ENCODE data around the gene PCCA.
"Not testable (repeated sequence)": the region's sequence is repeated elsewhere in the genome, so short reads cannot be mapped to it uniquely, and the experiment has no call there.

The PCCA gene

DNA sequence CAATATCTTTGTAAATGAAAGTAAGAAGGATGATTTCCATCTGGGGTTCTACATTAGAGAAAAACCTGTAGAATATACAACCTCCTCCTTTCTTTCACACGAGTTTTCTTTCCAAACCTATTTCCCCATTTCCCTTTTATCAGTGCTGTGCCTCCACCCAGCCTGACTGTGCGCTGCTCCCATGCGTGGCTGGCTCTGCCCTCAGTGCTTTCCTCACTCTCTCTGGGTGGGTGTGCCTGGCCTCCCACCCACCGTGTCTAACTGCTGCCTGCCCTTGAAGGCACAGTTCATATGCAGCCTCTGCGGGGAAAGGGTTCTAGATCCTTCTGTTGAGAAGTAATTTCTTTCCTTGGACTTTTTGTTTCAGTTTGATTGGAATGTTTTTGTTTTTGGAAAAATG lies 70.7 kb downstream of the PCCA start:
- TF ChIP-seq, protein P1, sequence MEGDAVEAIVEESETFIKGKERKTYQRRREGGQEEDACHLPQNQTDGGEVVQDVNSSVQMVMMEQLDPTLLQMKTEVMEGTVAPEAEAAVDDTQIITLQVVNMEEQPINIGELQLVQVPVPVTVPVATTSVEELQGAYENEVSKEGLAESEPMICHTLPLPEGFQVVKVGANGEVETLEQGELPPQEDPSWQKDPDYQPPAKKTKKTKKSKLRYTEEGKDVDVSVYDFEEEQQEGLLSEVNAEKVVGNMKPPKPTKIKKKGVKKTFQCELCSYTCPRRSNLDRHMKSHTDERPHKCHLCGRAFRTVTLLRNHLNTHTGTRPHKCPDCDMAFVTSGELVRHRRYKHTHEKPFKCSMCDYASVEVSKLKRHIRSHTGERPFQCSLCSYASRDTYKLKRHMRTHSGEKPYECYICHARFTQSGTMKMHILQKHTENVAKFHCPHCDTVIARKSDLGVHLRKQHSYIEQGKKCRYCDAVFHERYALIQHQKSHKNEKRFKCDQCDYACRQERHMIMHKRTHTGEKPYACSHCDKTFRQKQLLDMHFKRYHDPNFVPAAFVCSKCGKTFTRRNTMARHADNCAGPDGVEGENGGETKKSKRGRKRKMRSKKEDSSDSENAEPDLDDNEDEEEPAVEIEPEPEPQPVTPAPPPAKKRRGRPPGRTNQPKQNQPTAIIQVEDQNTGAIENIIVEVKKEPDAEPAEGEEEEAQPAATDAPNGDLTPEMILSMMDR (IDR thresholded peaks at IDR 0.05): no peak
- no peak for DNase-seq (ENCODE audit: low spot score)
- Histone ChIP-seq H3K4me3 (no peak overlapping the region), H3K27ac (no peak overlapping the region)

DNA sequence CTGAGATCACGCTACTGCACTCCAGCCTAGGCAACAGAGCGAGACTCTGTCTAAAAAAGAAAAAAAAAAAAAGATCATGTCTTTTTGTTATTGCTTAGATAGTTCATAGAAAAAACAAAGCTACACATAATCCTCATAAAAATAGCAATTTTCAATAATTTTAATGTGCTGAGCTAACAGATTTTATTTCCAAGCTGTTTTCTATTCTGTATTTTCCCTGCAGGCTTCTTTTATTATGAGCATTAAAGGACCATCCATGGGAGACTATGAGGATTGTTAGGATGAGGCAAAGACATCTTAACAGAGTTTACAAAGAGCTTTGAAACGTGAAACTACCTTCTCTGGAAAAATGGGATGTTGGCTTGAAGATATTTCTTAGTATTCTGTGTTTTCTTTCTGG lies 71.6 kb downstream of the PCCA start:
- no peak for DNase-seq (ENCODE audit: low spot score)
- TF ChIP-seq, protein P1 (IDR thresholded peaks at IDR 0.05): no peak

DNA sequence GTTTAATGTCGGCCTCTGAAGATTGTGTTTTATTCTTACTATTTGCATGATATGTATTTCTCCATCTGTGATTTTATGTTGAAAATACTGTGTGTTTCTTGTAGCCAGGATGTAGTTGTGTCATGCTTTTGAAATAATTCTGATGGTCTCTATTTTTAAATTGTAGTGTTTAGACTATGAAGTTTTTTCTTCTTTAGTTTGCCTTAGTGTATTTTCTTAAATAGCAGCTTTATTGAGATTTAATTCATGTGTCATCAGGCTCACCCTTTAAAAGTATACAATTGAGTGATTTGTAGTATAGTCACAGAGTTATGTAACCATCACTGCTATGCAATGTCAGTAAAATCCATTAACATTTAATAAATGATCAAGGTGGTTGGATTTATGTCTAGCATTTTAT lies 74.5 kb downstream of the PCCA start:
- DNase-seq (ENCODE audit: low spot score): no peak
- no peak overlapping the region for H3K27ac ChIP-seq
- H3K4me3 ChIP-seq: no peak overlapping the region
- TF ChIP-seq, protein P1 (IDR thresholded peaks at IDR 0.05): no peak

More for the DNA sequence above, 71.6 kb downstream of the PCCA start:
- Histone ChIP-seq H3K4me3 (no peak overlapping the region), H3K27ac (no peak overlapping the region)

DNA sequence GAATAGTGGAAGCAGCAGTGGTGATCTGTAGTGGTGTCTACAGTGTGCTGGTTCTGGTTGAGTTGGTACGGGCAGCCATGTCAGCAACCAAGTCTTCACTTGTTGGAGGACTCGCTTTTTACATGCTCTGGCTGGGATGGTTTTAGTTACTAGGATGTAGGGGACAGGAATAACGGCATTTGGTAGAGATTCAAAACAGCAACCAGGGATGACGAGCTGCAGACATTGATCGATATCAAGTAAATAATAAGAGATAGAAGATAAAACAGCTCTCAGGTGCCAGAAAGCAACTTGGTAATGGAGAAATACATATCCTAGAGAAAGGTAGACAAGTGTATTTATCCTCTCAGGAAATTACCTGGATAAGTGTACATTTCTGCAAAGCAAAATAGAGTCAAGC lies 84.3 kb downstream of the PCCA start:
- no peak for DNase-seq (ENCODE audit: low spot score)
- H3K4me3 ChIP-seq: no peak overlapping the region
- no peak overlapping the region for H3K27ac ChIP-seq
- TF ChIP-seq, protein P1 (IDR thresholded peaks at IDR 0.05): no peak

DNA sequence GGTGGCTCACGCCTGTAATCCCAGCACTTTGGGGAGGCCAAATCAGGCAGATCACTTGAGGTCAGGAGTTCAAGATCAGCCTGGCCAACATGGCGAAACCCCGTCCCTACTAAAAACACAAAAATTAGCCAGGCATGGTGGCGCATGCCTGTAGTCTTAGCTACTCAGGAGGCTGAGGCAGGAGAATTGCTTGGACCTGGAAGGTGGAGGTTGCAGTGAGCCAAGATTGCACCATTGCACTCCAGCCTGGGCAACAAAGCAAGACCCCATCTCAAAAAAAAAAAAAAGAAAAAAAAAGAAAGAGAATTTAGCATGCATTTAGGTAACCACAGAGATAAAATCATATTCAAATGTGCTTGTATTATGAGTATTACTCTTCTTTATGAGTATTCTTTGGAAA lies 85.6 kb downstream of the PCCA start:
- not testable (repeated sequence) for H3K27ac ChIP-seq; DNase-seq (ENCODE audit: low spot score); H3K4me3 ChIP-seq

DNA sequence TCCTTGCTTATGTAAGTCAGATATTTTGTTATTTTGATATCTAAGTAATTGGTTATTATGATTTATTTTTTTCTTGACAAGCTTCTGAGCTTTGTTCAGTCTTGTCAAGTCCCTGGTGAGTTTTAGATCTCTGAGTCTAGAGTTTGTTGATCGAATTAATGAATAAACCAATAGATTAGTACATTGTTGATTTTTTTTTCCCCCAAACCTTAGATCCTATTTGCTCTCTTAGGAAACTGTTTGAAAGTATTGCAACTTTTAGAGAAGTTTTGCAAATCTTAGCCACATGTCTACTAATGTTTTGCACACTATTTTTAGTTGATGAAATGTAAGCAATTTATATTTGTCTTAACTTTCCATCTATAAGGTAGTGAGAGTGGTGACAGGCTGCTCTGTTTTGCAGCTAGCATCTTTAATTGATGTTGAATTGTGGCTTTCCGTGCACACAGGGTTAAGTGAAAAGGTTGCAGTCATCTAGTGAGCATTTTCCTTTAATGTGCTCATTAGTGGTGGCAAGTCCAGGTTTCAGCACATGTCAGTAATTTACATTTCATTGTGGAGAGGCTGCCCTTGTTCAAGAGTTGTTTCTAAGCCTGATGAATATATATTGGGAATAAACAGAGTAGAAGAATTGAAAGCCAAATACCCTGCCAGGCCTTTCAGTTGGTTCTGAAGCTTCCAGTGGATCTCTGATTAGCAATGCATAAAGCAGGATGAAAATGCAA lies 86.3 kb downstream of the PCCA start:
- no peak for DNase-seq (ENCODE audit: low spot score)
- no peak overlapping the region for H3K4me3 ChIP-seq
- TF ChIP-seq, protein P1 (IDR thresholded peaks at IDR 0.05): no peak
- no peak overlapping the region for H3K27ac ChIP-seq

DNA sequence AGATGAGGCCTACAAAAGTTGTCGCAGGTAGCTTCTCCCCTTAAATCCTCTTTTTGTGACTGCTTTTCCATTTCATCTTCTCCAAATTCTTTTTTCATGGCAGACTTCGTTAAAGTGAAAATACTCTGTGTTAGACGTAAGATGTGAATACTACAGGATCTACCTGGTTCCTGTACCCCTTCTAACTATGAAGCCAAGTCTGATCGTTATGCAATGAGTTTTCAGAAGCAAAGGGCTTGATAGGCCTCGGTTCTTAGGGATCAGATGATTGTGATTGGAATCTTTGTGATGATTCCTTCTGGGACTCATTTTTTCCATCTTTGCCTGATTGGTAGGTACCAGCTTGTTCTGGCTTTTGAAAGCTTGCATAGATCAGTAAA lies 86.9 kb downstream of the PCCA start:
- no peak overlapping the region for H3K4me3 ChIP-seq
- no peak overlapping the region for H3K27ac ChIP-seq
- no peak for DNase-seq (ENCODE audit: low spot score)
- TF ChIP-seq, protein P1 (IDR thresholded peaks at IDR 0.05): no peak

Data from coronary artery (tissue), 2 donors.